GM23338 (cell line): Measurements from ENCODE around the gene FAM124B. TPM values are rescaled to one million over a fixed set of nuclear protein-coding genes. Genes with fewer than 3 reads are reported as not detected.

Experiments
- ATAC-seq: fragments of 200-7000 bp; cut with Tn5 transposase; 3 replicates; pipeline ENCODE4 v1.9.1; 2020
- DNase-seq: peaks from one replicate; pipeline ENCODE4 v3.0.0-alpha.2; 2015; ENCODE audit warnings: low spot score
- H2AFZ ChIP-seq: fragments of 200-600 bp; sonication (generic); 2 replicates; pipeline ENCODE4 v1.8.0; 2016; ENCODE audit warnings: antibody characterized with exemption, mild to moderate bottlenecking, moderate library complexity
- H3F3A ChIP-seq: fragments of 200-600 bp; sonication (generic); replicated peaks from 2 replicates; pipeline ENCODE4 v1.8.0; 2017; ENCODE audit warnings: antibody characterized with exemption, mixed run types, low read depth
- H3K27ac ChIP-seq: fragments of 200-600 bp; sonication (generic); 2 replicates; pipeline ENCODE4 v1.6.1; 2016; ENCODE audit warnings: low read depth
- H3K27me3 ChIP-seq: fragments of 200-600 bp; sonication (generic); 2 replicates; pipeline ENCODE4 v1.8.0; 2016; ENCODE audit warnings: mild to moderate bottlenecking, mixed run types, moderate library complexity; ENCODE audit not compliant: insufficient read depth
- H3K36me3 ChIP-seq: fragments of 200-600 bp; sonication (generic); 2 replicates; pipeline ENCODE4 v1.8.0; 2016; ENCODE audit warnings: mild to moderate bottlenecking; ENCODE audit not compliant: insufficient read depth
- H3K4me1 ChIP-seq: fragments of 200-600 bp; sonication (generic); 2 replicates; pipeline ENCODE4 v1.8.0; 2016; ENCODE audit warnings: mild to moderate bottlenecking, moderate library complexity; ENCODE audit not compliant: insufficient read depth
- H3K4me2 ChIP-seq: fragments of 200-600 bp; sonication (generic); 2 replicates; pipeline ENCODE4 v1.7.1; 2017; ENCODE audit warnings: mixed run types
- H3K4me3 ChIP-seq: fragments of 200-600 bp; sonication (generic); 2 replicates; pipeline ENCODE4 v1.6.1; 2016; ENCODE audit warnings: mixed run types
- H3K79me2 ChIP-seq: fragments of 200-600 bp; sonication (generic); replicated peaks from 2 replicates; pipeline ENCODE4 v1.8.0; 2017; ENCODE audit warnings: mild to moderate bottlenecking; ENCODE audit not compliant: insufficient read depth
- H3K9me2 ChIP-seq: fragments of 200-600 bp; sonication (generic); 2 replicates; pipeline ENCODE4 v1.8.0; 2017; ENCODE audit not compliant: insufficient read depth
- H4K20me1 ChIP-seq: fragments of 200-600 bp; sonication (generic); replicated peaks from 2 replicates; pipeline ENCODE4 v1.8.0; 2017; ENCODE audit warnings: mild to moderate bottlenecking; ENCODE audit not compliant: insufficient read depth
- H3K27ac Mint-ChIP-seq: 2 replicates; pipeline ENCODE4 v1.8.0; 2020; ENCODE audit warnings: inconsistent platforms, mild to moderate bottlenecking, moderate library complexity, mixed read lengths
- H3K27me3 Mint-ChIP-seq: 3 replicates; pipeline ENCODE4 v1.8.0; 2022; ENCODE audit warnings: low read depth, mild to moderate bottlenecking, moderate library complexity, mixed read lengths, inconsistent platforms; ENCODE audit not compliant: insufficient read depth, poor library complexity
- H3K36me3 Mint-ChIP-seq: 3 replicates; pipeline ENCODE4 v1.8.0; 2021; ENCODE audit warnings: low read depth, mild to moderate bottlenecking, inconsistent platforms, moderate library complexity, mixed read lengths
- H3K4me1 Mint-ChIP-seq: 3 replicates; pipeline ENCODE4 v1.8.0; 2020; ENCODE audit warnings: mild to moderate bottlenecking, inconsistent platforms, mixed read lengths
- H3K4me3 Mint-ChIP-seq: 3 replicates; pipeline ENCODE4 v1.8.0; 2021; ENCODE audit warnings: moderate library complexity, mild to moderate bottlenecking, inconsistent platforms, mixed read lengths
- H3K9me3 Mint-ChIP-seq: 3 replicates; pipeline ENCODE4 v1.8.0; 2020; ENCODE audit warnings: moderate library complexity, mild to moderate bottlenecking, inconsistent platforms, mixed read lengths
- CREB1 ChIP-seq: fragments of 250-450 bp; sonication (Bioruptor Pico); IDR thresholded peaks from 2 replicates; pipeline ENCODE4 v1.5.0; 2020; ENCODE audit warnings: low read depth, mild to moderate bottlenecking, moderate library complexity
- EZH2 ChIP-seq: fragments of 200-600 bp; sonication (generic); IDR thresholded peaks from one replicate; pipeline ENCODE4 v1.8.0; 2017; ENCODE audit warnings: antibody characterized with exemption, mild to moderate bottlenecking, low read depth; ENCODE audit not compliant: unreplicated experiment
- EZH2phosphoT487 ChIP-seq: fragments of 200-600 bp; sonication (generic); IDR thresholded peaks from one replicate; pipeline ENCODE4 v1.8.1; 2018; ENCODE audit warnings: antibody characterized with exemption; ENCODE audit not compliant: unreplicated experiment
- JUNB ChIP-seq: IDR thresholded peaks from one replicate; pipeline ENCODE4 v1.6.1; 2016; ENCODE audit warnings: antibody characterized with exemption; ENCODE audit not compliant: unreplicated experiment
- NANOG ChIP-seq: IDR thresholded peaks from 2 replicates; pipeline ENCODE4 v1.6.1; 2016; ENCODE audit warnings: antibody characterized with exemption, borderline replicate concordance
- POLR2AphosphoS5 ChIP-seq: IDR thresholded peaks from 2 replicates; pipeline ENCODE4 v1.6.1; 2016; ENCODE audit warnings: antibody characterized with exemption, low read depth
- STAT1 ChIP-seq: IDR thresholded peaks from one replicate; pipeline ENCODE4 v1.6.1; 2016; ENCODE audit warnings: antibody characterized with exemption; ENCODE audit not compliant: unreplicated experiment
- ZNF114 ChIP-seq: fragments of 250-450 bp; sonication (Bioruptor Pico); IDR thresholded peaks from 2 replicates; pipeline ENCODE4 v1.5.0; 2020; ENCODE audit warnings: mild to moderate bottlenecking, moderate library complexity
- ZNF331 ChIP-seq: fragments of 250-450 bp; sonication (Bioruptor Pico); IDR thresholded peaks from 2 replicates; pipeline ENCODE4 v1.5.0; 2020; ENCODE audit warnings: low read depth, mild to moderate bottlenecking, moderate library complexity
- polyA plus RNA-seq: library from polyadenylated mRNA; unstranded; fragments of >200 nt; fragmentation: Nextera tagmentation; extraction: Ambion mirVana; gene quantifications from 2 replicates; pipeline ENCODE4 v1.2.1, GENCODE V29; 2016
- total RNA-seq: library from RNA; depleted of rRNA; stranded (reverse); fragments of >200 nt; shearing (Covaris generic); gene quantifications from 2 replicates; pipeline ENCODE4 v1.2.3, GENCODE V29; 2014
- TF ChIP-seq, protein P1 (sequence below): IDR thresholded peaks from 2 replicates; pipeline ENCODE4 v1.6.1; 2016; ENCODE audit warnings: antibody characterized with exemption
- TF ChIP-seq, protein P2 (sequence below): IDR thresholded peaks from one replicate; pipeline ENCODE4 v1.6.1; 2018; ENCODE audit warnings: antibody characterized with exemption; ENCODE audit not compliant: unreplicated experiment
- TF ChIP-seq, protein P3 (sequence below), 2 experiments: fragments of 200-600 bp in 1 of 2; sonication (generic) in 1 of 2; conservative IDR thresholded peaks; 2 replicates each; pipeline versions ENCODE4 v1.5.1 to v1.6.1; 2016 to 2017; ENCODE audit warnings: antibody characterized with exemption in 2 of 2, low read depth in 2 of 2, mild to moderate bottlenecking in 2 of 2, moderate library complexity in 1 of 2

FAM124B gene
- total and polyA plus RNA-seq, 2 experiments from 2014 or later = 3.0 to 6.9 TPM

DNA sequence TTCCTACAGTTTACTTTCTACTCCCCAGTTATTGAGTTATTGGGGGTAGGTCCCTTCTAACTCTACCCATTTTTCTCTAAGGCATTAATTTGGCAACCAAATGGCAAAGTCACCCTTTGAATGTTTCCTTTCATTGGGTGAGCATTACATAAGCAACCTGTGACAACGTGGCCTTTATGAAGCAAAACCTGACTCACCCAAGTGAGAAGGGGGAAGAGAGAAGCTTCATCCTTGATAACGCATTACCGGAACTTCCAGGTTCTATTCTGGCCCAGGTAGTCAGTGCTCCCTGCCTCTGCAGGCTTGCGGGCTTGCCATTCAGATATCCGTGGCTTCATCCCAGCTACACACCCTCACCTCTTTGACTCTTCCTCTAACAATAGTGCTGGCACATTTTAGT lies 39.1 kb upstream of the FAM124B start:
- Mint-ChIP-seq H3K4me1 (peaks cover 6% of the 10 kb centered on the region), H3K9me3 (peaks cover 20% of the 10 kb centered on the region), H3K27me3 (peaks cover 14% of the 10 kb centered on the region), H3K27ac (no peak overlapping the region), H3K4me3 (0 out of 3 replicates have a peak overlapping the region, but pooled peaks have one; percentile 67), H3K36me3 (peaks cover 12% of the 10 kb centered on the region)
- TF ChIP-seq NANOG (no peak), STAT1 (no peak), POLR2AphosphoS5 (no peak), EZH2 (no peak), JUNB (no peak)
- TF ChIP-seq, protein P1, sequence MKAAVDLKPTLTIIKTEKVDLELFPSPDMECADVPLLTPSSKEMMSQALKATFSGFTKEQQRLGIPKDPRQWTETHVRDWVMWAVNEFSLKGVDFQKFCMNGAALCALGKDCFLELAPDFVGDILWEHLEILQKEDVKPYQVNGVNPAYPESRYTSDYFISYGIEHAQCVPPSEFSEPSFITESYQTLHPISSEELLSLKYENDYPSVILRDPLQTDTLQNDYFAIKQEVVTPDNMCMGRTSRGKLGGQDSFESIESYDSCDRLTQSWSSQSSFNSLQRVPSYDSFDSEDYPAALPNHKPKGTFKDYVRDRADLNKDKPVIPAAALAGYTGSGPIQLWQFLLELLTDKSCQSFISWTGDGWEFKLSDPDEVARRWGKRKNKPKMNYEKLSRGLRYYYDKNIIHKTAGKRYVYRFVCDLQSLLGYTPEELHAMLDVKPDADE = no peak
- no peak for DNase-seq
- H3K9me2 ChIP-seq = no peaks in the 10 kb centered on the region
- peak overlapping the region; percentile 34 for H3K4me2 ChIP-seq
- H3K4me1 ChIP-seq = peaks cover 12% of the 10 kb centered on the region
- no peak overlapping the region for H2AFZ ChIP-seq
- no peak overlapping the region for H3K4me3 ChIP-seq
- H3K27ac ChIP-seq = no peak overlapping the region; the same call in 1 of the 2 replicates
- no peaks in the 10 kb centered on the region for H4K20me1 ChIP-seq
- 0 out of 2 replicates have a peak, but pooled peaks cover 5% of the 10 kb centered on the region for H3K27me3 ChIP-seq
- H3K36me3 ChIP-seq = no peaks in the 10 kb centered on the region
- ATAC-seq = no peak
- no peaks in the 10 kb centered on the region for H3K79me2 ChIP-seq
- H3F3A ChIP-seq = 0 out of 2 replicates have a peak, but pooled peaks cover 5% of the 10 kb centered on the region

DNA sequence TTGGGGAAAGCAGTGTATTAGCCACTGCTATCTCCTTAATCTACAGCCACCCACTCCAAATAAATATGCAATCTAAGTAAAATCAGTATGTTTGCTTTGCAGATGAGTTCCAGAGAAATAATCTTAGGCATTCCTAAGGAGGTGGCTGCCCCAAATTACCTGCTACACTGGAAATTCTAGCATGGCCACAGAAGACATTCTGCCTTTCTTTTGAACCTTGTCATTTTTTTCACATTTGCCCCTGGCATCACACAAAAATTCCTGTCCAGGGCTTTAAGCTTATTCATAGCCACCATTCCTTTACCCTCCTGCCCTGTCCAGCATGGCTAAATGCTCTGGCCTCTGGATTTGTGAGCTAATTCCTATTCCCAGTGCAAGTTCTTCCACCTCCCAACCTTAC lies 36.8 kb upstream of the FAM124B start:
- no peak for DNase-seq
- no peak for TF ChIP-seq NANOG
- TF ChIP-seq EZH2 = no peak
- TF ChIP-seq, protein P2, sequence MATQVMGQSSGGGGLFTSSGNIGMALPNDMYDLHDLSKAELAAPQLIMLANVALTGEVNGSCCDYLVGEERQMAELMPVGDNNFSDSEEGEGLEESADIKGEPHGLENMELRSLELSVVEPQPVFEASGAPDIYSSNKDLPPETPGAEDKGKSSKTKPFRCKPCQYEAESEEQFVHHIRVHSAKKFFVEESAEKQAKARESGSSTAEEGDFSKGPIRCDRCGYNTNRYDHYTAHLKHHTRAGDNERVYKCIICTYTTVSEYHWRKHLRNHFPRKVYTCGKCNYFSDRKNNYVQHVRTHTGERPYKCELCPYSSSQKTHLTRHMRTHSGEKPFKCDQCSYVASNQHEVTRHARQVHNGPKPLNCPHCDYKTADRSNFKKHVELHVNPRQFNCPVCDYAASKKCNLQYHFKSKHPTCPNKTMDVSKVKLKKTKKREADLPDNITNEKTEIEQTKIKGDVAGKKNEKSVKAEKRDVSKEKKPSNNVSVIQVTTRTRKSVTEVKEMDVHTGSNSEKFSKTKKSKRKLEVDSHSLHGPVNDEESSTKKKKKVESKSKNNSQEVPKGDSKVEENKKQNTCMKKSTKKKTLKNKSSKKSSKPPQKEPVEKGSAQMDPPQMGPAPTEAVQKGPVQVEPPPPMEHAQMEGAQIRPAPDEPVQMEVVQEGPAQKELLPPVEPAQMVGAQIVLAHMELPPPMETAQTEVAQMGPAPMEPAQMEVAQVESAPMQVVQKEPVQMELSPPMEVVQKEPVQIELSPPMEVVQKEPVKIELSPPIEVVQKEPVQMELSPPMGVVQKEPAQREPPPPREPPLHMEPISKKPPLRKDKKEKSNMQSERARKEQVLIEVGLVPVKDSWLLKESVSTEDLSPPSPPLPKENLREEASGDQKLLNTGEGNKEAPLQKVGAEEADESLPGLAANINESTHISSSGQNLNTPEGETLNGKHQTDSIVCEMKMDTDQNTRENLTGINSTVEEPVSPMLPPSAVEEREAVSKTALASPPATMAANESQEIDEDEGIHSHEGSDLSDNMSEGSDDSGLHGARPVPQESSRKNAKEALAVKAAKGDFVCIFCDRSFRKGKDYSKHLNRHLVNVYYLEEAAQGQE = no peak
- no peak for TF ChIP-seq POLR2AphosphoS5
- no peak for TF ChIP-seq EZH2phosphoT487
- TF ChIP-seq ZNF114 (CRISPR knock-in tag) = no peak
- TF ChIP-seq ZNF331 (CRISPR knock-in tag) = no peak
- TF ChIP-seq, protein P1 = no peak
- TF ChIP-seq STAT1 = no peak
- TF ChIP-seq CREB1 (CRISPR knock-in tag) = no peak
- TF ChIP-seq, protein P3, sequence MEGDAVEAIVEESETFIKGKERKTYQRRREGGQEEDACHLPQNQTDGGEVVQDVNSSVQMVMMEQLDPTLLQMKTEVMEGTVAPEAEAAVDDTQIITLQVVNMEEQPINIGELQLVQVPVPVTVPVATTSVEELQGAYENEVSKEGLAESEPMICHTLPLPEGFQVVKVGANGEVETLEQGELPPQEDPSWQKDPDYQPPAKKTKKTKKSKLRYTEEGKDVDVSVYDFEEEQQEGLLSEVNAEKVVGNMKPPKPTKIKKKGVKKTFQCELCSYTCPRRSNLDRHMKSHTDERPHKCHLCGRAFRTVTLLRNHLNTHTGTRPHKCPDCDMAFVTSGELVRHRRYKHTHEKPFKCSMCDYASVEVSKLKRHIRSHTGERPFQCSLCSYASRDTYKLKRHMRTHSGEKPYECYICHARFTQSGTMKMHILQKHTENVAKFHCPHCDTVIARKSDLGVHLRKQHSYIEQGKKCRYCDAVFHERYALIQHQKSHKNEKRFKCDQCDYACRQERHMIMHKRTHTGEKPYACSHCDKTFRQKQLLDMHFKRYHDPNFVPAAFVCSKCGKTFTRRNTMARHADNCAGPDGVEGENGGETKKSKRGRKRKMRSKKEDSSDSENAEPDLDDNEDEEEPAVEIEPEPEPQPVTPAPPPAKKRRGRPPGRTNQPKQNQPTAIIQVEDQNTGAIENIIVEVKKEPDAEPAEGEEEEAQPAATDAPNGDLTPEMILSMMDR (conservative IDR thresholded peaks at IDR 0.05; ENCODE audit: low read depth in 2 of 2) = no peak
- no peak for TF ChIP-seq JUNB

More for the DNA sequence above, 36.8 kb upstream of the FAM124B start:
- Histone ChIP-seq H3K4me1 (peaks cover 29% of the 10 kb centered on the region), H4K20me1 (no peaks in the 10 kb centered on the region), H3K4me2 (no peak overlapping the region), H3K27ac (no peak overlapping the region), H3K36me3 (no peaks in the 10 kb centered on the region), H3K9me2 (no peaks in the 10 kb centered on the region), H3K4me3 (no peak overlapping the region), H2AFZ (no peak overlapping the region), H3F3A (0 out of 2 replicates have a peak, but pooled peaks cover 5% of the 10 kb centered on the region), H3K79me2 (no peaks in the 10 kb centered on the region), H3K27me3 (0 out of 2 replicates have a peak, but pooled peaks cover 2% of the 10 kb centered on the region)
- Mint-ChIP-seq H3K27me3 (peaks cover 12% of the 10 kb centered on the region), H3K36me3 (peaks cover 14% of the 10 kb centered on the region), H3K4me1 (peaks cover 20% of the 10 kb centered on the region), H3K4me3 (no peak overlapping the region), H3K27ac (no peak overlapping the region), H3K9me3 (peaks cover 21% of the 10 kb centered on the region)
- no peak for ATAC-seq
